ENCODE results near the gene TENM4.

Gene TENM4

DNA sequence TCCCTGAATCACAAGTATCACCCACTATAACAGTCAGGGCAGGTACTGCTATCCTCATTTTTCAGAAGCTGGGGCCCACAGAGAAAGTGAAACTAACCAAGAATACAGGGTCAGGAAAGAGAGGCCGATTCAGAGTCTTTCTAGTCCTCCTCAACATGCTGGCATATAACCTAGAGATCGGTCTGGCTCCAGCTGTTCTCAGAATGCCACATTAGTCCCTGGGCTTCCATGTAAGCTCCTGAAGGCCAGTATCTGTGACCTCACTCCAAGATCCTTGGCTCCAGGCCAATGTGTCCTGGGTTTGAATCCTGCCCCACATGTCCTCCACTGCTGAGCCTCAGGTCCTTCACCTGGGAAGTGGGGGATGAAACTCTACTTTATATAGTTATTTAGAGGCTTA lies 50.4 kb downstream of the TENM4 start:
- H3K9me3 ChIP-seq (ENCODE audit: insufficient read depth, low read length, severe bottlenecking): no peaks in the 10 kb centered on the region
- no peaks in the 10 kb centered on the region for H4K20me1 ChIP-seq (ENCODE audit: insufficient read depth, low read length)
- H3K36me3 ChIP-seq (ENCODE audit: insufficient read depth, low read length): no peaks in the 10 kb centered on the region
- no peak overlapping the region for H3K27ac ChIP-seq (ENCODE audit: low read length)
- TF ChIP-seq, protein P1, sequence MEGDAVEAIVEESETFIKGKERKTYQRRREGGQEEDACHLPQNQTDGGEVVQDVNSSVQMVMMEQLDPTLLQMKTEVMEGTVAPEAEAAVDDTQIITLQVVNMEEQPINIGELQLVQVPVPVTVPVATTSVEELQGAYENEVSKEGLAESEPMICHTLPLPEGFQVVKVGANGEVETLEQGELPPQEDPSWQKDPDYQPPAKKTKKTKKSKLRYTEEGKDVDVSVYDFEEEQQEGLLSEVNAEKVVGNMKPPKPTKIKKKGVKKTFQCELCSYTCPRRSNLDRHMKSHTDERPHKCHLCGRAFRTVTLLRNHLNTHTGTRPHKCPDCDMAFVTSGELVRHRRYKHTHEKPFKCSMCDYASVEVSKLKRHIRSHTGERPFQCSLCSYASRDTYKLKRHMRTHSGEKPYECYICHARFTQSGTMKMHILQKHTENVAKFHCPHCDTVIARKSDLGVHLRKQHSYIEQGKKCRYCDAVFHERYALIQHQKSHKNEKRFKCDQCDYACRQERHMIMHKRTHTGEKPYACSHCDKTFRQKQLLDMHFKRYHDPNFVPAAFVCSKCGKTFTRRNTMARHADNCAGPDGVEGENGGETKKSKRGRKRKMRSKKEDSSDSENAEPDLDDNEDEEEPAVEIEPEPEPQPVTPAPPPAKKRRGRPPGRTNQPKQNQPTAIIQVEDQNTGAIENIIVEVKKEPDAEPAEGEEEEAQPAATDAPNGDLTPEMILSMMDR (IDR thresholded peaks at IDR 0.05; ENCODE audit: borderline replicate concordance, extremely low read depth, low read length, poor library complexity, severe bottlenecking): no peak
- no peak for TF ChIP-seq EZH2 (IDR thresholded peaks at IDR 0.05; ENCODE audit: borderline replicate concordance, low read depth, low read length, severe bottlenecking)
- H3K9ac ChIP-seq (ENCODE audit: low read depth, low read length): no peak overlapping the region
- no peaks in the 10 kb centered on the region for H3K27me3 ChIP-seq (ENCODE audit: insufficient read depth, low read length, poor library complexity)
- no peak overlapping the region for H3K4me3 ChIP-seq (ENCODE audit: low read depth in 1 of 2, low read length in 2 of 2)
- ATAC-seq (ENCODE audit: insufficient read depth, low read depth) (no peak), DNase-seq (no peak)
- no peak overlapping the region for H2AFZ ChIP-seq (ENCODE audit: low read depth, low read length)
- no peaks in the 10 kb centered on the region for H3K79me2 ChIP-seq (ENCODE audit: insufficient read depth, low read length)
- no peak overlapping the region for H3K4me2 ChIP-seq (ENCODE audit: insufficient read depth, low read length)
- no peaks in the 10 kb centered on the region for H3K4me1 ChIP-seq (ENCODE audit: insufficient read depth, low read length)

DNA sequence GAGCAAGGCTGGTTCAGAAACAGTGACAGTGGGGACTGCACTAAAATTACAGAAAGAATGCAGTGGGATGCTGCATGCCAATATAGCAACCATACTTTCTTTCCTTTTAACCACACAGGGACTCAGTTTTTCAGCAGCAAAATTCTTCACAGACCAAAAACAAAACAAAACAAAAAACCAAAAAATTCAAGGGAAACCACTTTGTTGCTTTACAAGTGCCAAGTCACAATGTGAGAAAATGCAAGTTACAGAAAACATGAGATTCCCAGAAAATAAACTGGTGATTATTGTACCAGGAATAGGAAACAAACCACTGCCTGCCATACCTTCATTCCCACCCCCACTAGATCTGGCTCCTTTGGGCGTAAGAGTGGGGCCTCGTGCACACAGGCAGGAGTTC lies 52.6 kb downstream of the TENM4 start:
- Histone ChIP-seq H4K20me1 (ENCODE audit: insufficient read depth, low read length) (no peaks in the 10 kb centered on the region), H3K79me2 (ENCODE audit: insufficient read depth, low read length) (no peaks in the 10 kb centered on the region), H3K36me3 (ENCODE audit: insufficient read depth, low read length) (no peaks in the 10 kb centered on the region), H2AFZ (ENCODE audit: low read depth, low read length) (no peak overlapping the region), H3K9ac (ENCODE audit: low read depth, low read length) (no peak overlapping the region), H3K27me3 (ENCODE audit: insufficient read depth, low read length, poor library complexity) (no peaks in the 10 kb centered on the region), H3K9me3 (ENCODE audit: insufficient read depth, low read length, severe bottlenecking) (no peaks in the 10 kb centered on the region), H3K4me1 (ENCODE audit: insufficient read depth, low read length) (no peaks in the 10 kb centered on the region), H3K27ac (ENCODE audit: low read length) (no peak overlapping the region), H3K4me2 (ENCODE audit: insufficient read depth, low read length) (no peak overlapping the region), H3K4me3 (ENCODE audit: low read depth in 1 of 2, low read length in 2 of 2) (no peak overlapping the region)
- ATAC-seq (ENCODE audit: insufficient read depth, low read depth) (no peak), DNase-seq (no peak)
- TF ChIP-seq, protein P1 (IDR thresholded peaks at IDR 0.05; ENCODE audit: borderline replicate concordance, extremely low read depth, low read length, poor library complexity, severe bottlenecking): no peak
- no peak for TF ChIP-seq EZH2 (IDR thresholded peaks at IDR 0.05; ENCODE audit: borderline replicate concordance, low read depth, low read length, severe bottlenecking)

DNA sequence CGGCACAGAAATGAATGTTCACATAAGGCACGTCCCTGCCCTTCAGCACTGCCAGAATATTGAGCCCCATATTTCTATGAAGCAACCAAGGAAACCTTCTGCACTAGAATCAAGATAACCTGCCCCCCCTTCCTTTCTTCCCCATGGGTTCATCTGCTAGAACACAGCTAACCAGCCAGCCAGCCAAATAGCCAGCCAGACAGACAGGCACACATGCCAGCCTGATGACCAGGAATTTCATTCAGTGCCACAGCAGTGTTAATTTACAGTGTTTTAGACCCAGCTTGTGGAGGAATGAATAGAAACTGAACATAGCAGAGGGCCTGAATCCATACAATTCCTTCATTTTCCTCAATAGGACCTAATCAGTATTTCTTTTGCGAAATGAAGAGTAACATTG lies 57.0 kb downstream of the TENM4 start:
- ATAC-seq (ENCODE audit: insufficient read depth, low read depth) (no peak), DNase-seq (no peak)
- no peaks in the 10 kb centered on the region for H3K4me1 ChIP-seq (ENCODE audit: insufficient read depth, low read length)
- H4K20me1 ChIP-seq (ENCODE audit: insufficient read depth, low read length): no peaks in the 10 kb centered on the region
- no peak overlapping the region for H3K4me2 ChIP-seq (ENCODE audit: insufficient read depth, low read length)
- no peak overlapping the region for H2AFZ ChIP-seq (ENCODE audit: low read depth, low read length)
- H3K36me3 ChIP-seq (ENCODE audit: insufficient read depth, low read length): no peaks in the 10 kb centered on the region
- no peak overlapping the region for H3K9ac ChIP-seq (ENCODE audit: low read depth, low read length)
- H3K9me3 ChIP-seq (ENCODE audit: insufficient read depth, low read length, severe bottlenecking): no peaks in the 10 kb centered on the region
- H3K27me3 ChIP-seq (ENCODE audit: insufficient read depth, low read length, poor library complexity): no peaks in the 10 kb centered on the region
- no peak overlapping the region for H3K27ac ChIP-seq (ENCODE audit: low read length)
- H3K4me3 ChIP-seq (ENCODE audit: low read depth in 1 of 2, low read length in 2 of 2): no peak overlapping the region
- no peak for TF ChIP-seq EZH2 (IDR thresholded peaks at IDR 0.05; ENCODE audit: borderline replicate concordance, low read depth, low read length, severe bottlenecking)
- TF ChIP-seq, protein P1 (IDR thresholded peaks at IDR 0.05; ENCODE audit: borderline replicate concordance, extremely low read depth, low read length, poor library complexity, severe bottlenecking): no peak
- no peaks in the 10 kb centered on the region for H3K79me2 ChIP-seq (ENCODE audit: insufficient read depth, low read length)

All from DND-41 (cell line).